K562 (cell line): ENCODE results near the gene TXNRD1. TPM values are rescaled to one million over a fixed set of nuclear protein-coding genes. Genes with fewer than 3 reads are reported as not detected.

Source experiments
- ATF6 ChIP-seq: sonication (generic); formaldehyde crosslinking; IDR thresholded peaks from 2 replicates; pipeline ENCODE4 v1.4.0; 2020; ENCODE audit warnings: mild to moderate bottlenecking, missing genetic modification reagents
- BDP1 ChIP-seq: IDR thresholded peaks from 3 replicates; pipeline ENCODE4 v1.6.1; 2011; ENCODE audit not compliant: insufficient read length, insufficient read depth
- DIDO1 ChIP-seq: fragments of 450-650 bp; IDR thresholded peaks from 2 replicates; pipeline ENCODE4 v1.6.1; 2016; ENCODE audit warnings: low read depth, missing biosample characterization, missing genetic modification characterization
- E2F4 ChIP-seq: sonication (generic); formaldehyde crosslinking; IDR thresholded peaks from 2 replicates; pipeline ENCODE4 v1.8.0; 2022; ENCODE audit warnings: mild to moderate bottlenecking, low read depth, missing genetic modification reagents
- ESRRA ChIP-seq: fragments of 450-650 bp; IDR thresholded peaks from 2 replicates; pipeline ENCODE4 v1.6.1; 2014; ENCODE audit warnings: low read depth, mild to moderate bottlenecking, moderate library complexity, borderline replicate concordance
- ETV1 ChIP-seq: fragments of 450-650 bp; conservative IDR thresholded peaks from 2 replicates; pipeline ENCODE4 v1.6.1; 2016; ENCODE audit warnings: missing genetic modification characterization, control low read depth, low read depth, missing compliant biosample characterization
- HMBOX1 ChIP-seq: sonication (generic); IDR thresholded peaks from 2 replicates; pipeline ENCODE4 v1.6.1; 2016
- HNRNPL ChIP-seq: fragments of 200-400 bp; formaldehyde crosslinking; IDR thresholded peaks from 2 replicates; pipeline ENCODE4 v1.6.1; 2017; ENCODE audit warnings: low read depth, mild to moderate bottlenecking, low read length
- ID3 ChIP-seq, 2 experiments: fragments of 250-450 bp in 1 of 2; fragments of 450-650 bp in 1 of 2; sonication (Bioruptor Pico) in 1 of 2; IDR thresholded peaks; 2 replicates each; pipeline versions ENCODE4 v1.6.1 to v1.8.0; 2016 to 2021; ENCODE audit warnings: mild to moderate bottlenecking in 2 of 2, moderate library complexity in 2 of 2, missing compliant biosample characterization in 1 of 2, missing genetic modification characterization in 1 of 2
- IRF2 ChIP-seq: sonication (generic); formaldehyde crosslinking; IDR thresholded peaks from 2 replicates; pipeline ENCODE4 v1.8.1; 2022; ENCODE audit warnings: mild to moderate bottlenecking, missing genetic modification reagents
- NCOA1 ChIP-seq: fragments of 450-650 bp; IDR thresholded peaks from 2 replicates; pipeline ENCODE4 v1.6.1; 2016; ENCODE audit warnings: low read depth
- NR2C2 ChIP-seq, 2 experiments: fragments of 200-800 bp in 1 of 2; sonication (Bioruptor generic) in 1 of 2; sonication (generic) in 1 of 2; formaldehyde crosslinking in 1 of 2; IDR thresholded peaks; 2 replicates each; pipeline versions ENCODE4 v1.6.1 to v1.8.0; 2016 to 2022; ENCODE audit warnings: mild to moderate bottlenecking in 1 of 2, missing compliant biosample characterization in 1 of 2, missing genetic modification characterization in 1 of 2, missing genetic modification reagents in 1 of 2
- POLR3G ChIP-seq: IDR thresholded peaks from 2 replicates; pipeline ENCODE4 v1.6.1; 2011; ENCODE audit not compliant: insufficient read length, insufficient replicate concordance; ENCODE audit errors: extremely low read depth
- SAFB ChIP-seq: fragments of 200-400 bp; formaldehyde crosslinking; IDR thresholded peaks from 2 replicates; pipeline ENCODE4 v1.6.1; 2017; ENCODE audit warnings: low read depth, low read length, borderline replicate concordance
- SMAD2 ChIP-seq: fragments of 150-350 bp; IDR thresholded peaks from 2 replicates; pipeline ENCODE4 v1.6.1; 2014; ENCODE audit warnings: low read depth, mild to moderate bottlenecking, low read length
- SREBF2 ChIP-seq: sonication (generic); formaldehyde crosslinking; IDR thresholded peaks from 2 replicates; pipeline ENCODE4 v1.4.0; 2020; ENCODE audit warnings: mild to moderate bottlenecking, missing genetic modification reagents
- SRF ChIP-seq, 2 experiments: fragments of 250-450, 450-650 bp in 1 of 2; sonication (Bioruptor Pico) in 1 of 2; sonication (generic) in 1 of 2; formaldehyde crosslinking; IDR thresholded peaks; 2 replicates each; pipeline versions ENCODE4 v1.5.0 to v1.5.1; 2020 to 2022; ENCODE audit warnings: mild to moderate bottlenecking in 1 of 2, missing genetic modification reagents in 1 of 2
- TEAD4 ChIP-seq, 2 experiments: sonication (generic) in 1 of 2; formaldehyde crosslinking in 1 of 2; IDR thresholded peaks; 2 replicates each; pipeline versions ENCODE4 v1.6.1 to v1.8.0; 2012 to 2022; ENCODE audit warnings: borderline replicate concordance in 1 of 2, inconsistent platforms in 1 of 2, low read length in 1 of 2, mild to moderate bottlenecking in 1 of 2, missing genetic modification reagents in 1 of 2
- TRIM24 ChIP-seq, 2 experiments: fragments of 450-650 bp; IDR thresholded peaks; 2 replicates each; pipeline ENCODE4 v1.6.1; 2016
- XRCC4 ChIP-seq: IDR thresholded peaks from one replicate; pipeline ENCODE4 v1.6.1; 2011; ENCODE audit not compliant: insufficient read depth, insufficient read length; ENCODE audit errors: extremely low read depth
- polyA plus RNA-seq, 8 experiments: library from polyadenylated mRNA; depleted of rRNA in 4 of 8; stranded (reverse) in 5 of 8; unstranded in 3 of 8; fragments of >200 nt; fragmentation: Nextera tagmentation in 2 of 8; fragmentation: Illumina TruSeq in 1 of 8; extraction: Ambion mirVana in 2 of 8; extraction: Trizol in 1 of 8; gene quantifications; 2 replicates each; pipeline versions ENCODE4 v1.2.1 to v1.2.3, GENCODE V29; 2011 to 2014; ENCODE audit warnings: inconsistent platforms in 1 of 8, missing spikeins in 1 of 8
- total RNA-seq, 7 experiments: library from RNA; depleted of rRNA in 6 of 7; stranded (reverse); fragments of >200 nt in 6 of 7; fragmentation: Illumina TruSeq in 2 of 7; extraction: Trizol in 2 of 7; gene quantifications; 2 replicates each; pipeline versions ENCODE4 v1.2.1 to v1.2.3, GENCODE V29; 2011 to 2021; ENCODE audit warnings: low replicate concordance in 1 of 7
- TF ChIP-seq, protein P1 (sequence below): IDR thresholded peaks from 2 replicates; pipeline ENCODE4 v1.6.1; 2016; ENCODE audit warnings: missing genetic modification characterization, missing compliant biosample characterization

TXNRD1 gene
- total and polyA plus RNA-seq, 9 of the 15 experiments (the other 6 are each of a cell fraction or from before 2014, with no cell fraction given) = 107 to 189 (median 146) TPM

GRCh38 chr12:104215638-104216297 is at the start of gene TXNRD1 (continued):
- TF ChIP-seq IRF2 (no peak), SRF (CRISPR knock-in tag; IDR thresholded peaks at IDR 0.05) (0 out of 4 replicates have a peak, but pooled peaks of 1 of the 2 experiments have one; percentile 58), ID3 (CRISPR knock-in tag; IDR thresholded peaks at IDR 0.05) (no peak), ID3 (tag; IDR thresholded peaks at IDR 0.05) (no peak), POLR3G (no peak), SAFB (no peak), TEAD4 (IDR thresholded peaks at IDR 0.05; ENCODE audit: low read length) (no peak), TEAD4 (CRISPR knock-in tag; IDR thresholded peaks at IDR 0.05; ENCODE audit: borderline replicate concordance) (no peak), HMBOX1 (no peak), ETV1 (tag) (no peak), ATF6 (CRISPR knock-in tag) (no peak), NCOA1 (no peak), NR2C2 (CRISPR knock-in tag; IDR thresholded peaks at IDR 0.05) (no peak), NR2C2 (tag; IDR thresholded peaks at IDR 0.05) (peak; percentile 42; the same call in 1 of the 2 replicates), SMAD2 (no peak), TRIM24 (IDR thresholded peaks at IDR 0.05) (no peak), SREBF2 (no peak), HNRNPL (0 out of 2 replicates have a peak, but pooled peaks have one; percentile 59), BDP1 (no peak), XRCC4 (no peak), DIDO1 (tag) (no peak), ESRRA (peak; percentile 70; the same call in 1 of the 2 replicates), E2F4 (no peak)
- TF ChIP-seq, protein P1, sequence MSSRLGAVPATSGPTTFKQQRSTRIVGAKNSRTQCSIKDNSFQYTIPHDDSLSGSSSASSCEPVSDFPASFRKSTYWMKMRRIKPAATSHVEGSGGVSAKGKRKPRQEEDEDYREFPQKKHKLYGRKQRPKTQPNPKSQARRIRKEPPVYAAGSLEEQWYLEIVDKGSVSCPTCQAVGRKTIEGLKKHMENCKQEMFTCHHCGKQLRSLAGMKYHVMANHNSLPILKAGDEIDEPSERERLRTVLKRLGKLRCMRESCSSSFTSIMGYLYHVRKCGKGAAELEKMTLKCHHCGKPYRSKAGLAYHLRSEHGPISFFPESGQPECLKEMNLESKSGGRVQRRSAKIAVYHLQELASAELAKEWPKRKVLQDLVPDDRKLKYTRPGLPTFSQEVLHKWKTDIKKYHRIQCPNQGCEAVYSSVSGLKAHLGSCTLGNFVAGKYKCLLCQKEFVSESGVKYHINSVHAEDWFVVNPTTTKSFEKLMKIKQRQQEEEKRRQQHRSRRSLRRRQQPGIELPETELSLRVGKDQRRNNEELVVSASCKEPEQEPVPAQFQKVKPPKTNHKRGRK (tag) = no peak
